Gastroesophageal sphincter (tissue), 4 donors: ENCODE measurements around the gene PFKFB2. TPM values are rescaled to one million over a fixed set of nuclear protein-coding genes. Genes with fewer than 3 reads are reported as not detected.

Experiments used
- ATAC-seq: fragments of 150-250 bp; one replicate; pipeline ENCODE4 v1.9.1; 2016; ENCODE audit warnings: mild to moderate bottlenecking, moderate library complexity
- H3K27ac ChIP-seq, 4 donors: fragments of 200-600 bp; sonication (generic) in 3 of 4; 1 replicate in 3 of 4; 2 replicates in 1 of 4; pipeline ENCODE4 v1.5.1; 2016 to 2019
- H3K27me3 ChIP-seq: fragments of 200-600 bp; sonication (generic); one replicate; pipeline ENCODE4 v1.5.1; 2019
- H3K36me3 ChIP-seq, 2 donors: fragments of 200-600 bp; sonication (generic); one replicate each; pipeline ENCODE4 v1.5.1; 2019; ENCODE audit warnings: control low read depth in 1 of 2
- H3K4me1 ChIP-seq, 3 donors: fragments of 200-600 bp; sonication (generic); 1 replicate in 2 of 3; 2 replicates in 1 of 3; pipeline ENCODE4 v1.5.1; 2016 to 2019; ENCODE audit warnings: control low read depth in 2 of 3
- H3K4me3 ChIP-seq, 2 donors: fragments of 200-600 bp; sonication (generic); one replicate each; pipeline ENCODE4 v1.5.1; 2019; ENCODE audit warnings: mild to moderate bottlenecking in 1 of 2, moderate library complexity in 1 of 2
- H3K9me3 ChIP-seq, 3 donors: fragments of 200-600 bp; sonication (generic); one replicate each; pipeline ENCODE4 v1.5.1; 2017 to 2019; ENCODE audit warnings: control low read depth in 2 of 3
- CTCF ChIP-seq, 4 experiments: fragments of 200-600 bp in 2 of 4; fragments of 450-650 bp in 2 of 4; sonication (generic) in 1 of 4; IDR thresholded peaks; one replicate each; pipeline ENCODE4 v1.5.1; 2017 to 2019; ENCODE audit warnings: antibody characterized with exemption in 4 of 4, mild to moderate bottlenecking in 2 of 4, moderate library complexity in 2 of 4
- EP300 ChIP-seq: sonication (generic); formaldehyde crosslinking; IDR thresholded peaks from one replicate; pipeline ENCODE4 v1.6.1; 2017; ENCODE audit warnings: antibody characterized with exemption, mild to moderate bottlenecking
- POLR2A ChIP-seq, 2 donors: fragments of 450-650 bp; IDR thresholded peaks; one replicate each; pipeline ENCODE4 v1.6.1; 2017; ENCODE audit warnings: antibody characterized with exemption in 2 of 2, mild to moderate bottlenecking in 2 of 2, moderate library complexity in 1 of 2
- POLR2AphosphoS5 ChIP-seq: sonication (generic); formaldehyde crosslinking; IDR thresholded peaks from one replicate; pipeline ENCODE4 v1.6.1; 2017; ENCODE audit warnings: antibody characterized with exemption
- WGBS, 2 donors: methylation state at CpG; one replicate each; pipeline ENCODE4 v1.1.5; 2018; ENCODE audit warnings: low coverage in 1 of 2; 5-methylcytosine and 5-hydroxymethylcytosine counted together
- total RNA-seq, 4 donors: library from RNA; depleted of rRNA; stranded (reverse); fragments of >200 nt; gene quantifications; one replicate each; pipeline ENCODE4 v1.1.0, GENCODE V29; 2016

Gene PFKFB2
- total RNA-seq, 4 donors from 2014 or later = 3.4 to 6.7 (median 5.3) TPM

- Histone ChIP-seq H3K9me3 (no peaks in the 10 kb centered on the region), H3K4me3 (no peak overlapping the region), H3K27ac (no peak overlapping the region), H3K4me1 (peaks cover 0 to 15% (median 12%) of the 10 kb centered on the region in 3 donors), H3K36me3 (peaks cover 0 to 47% of the 10 kb centered on the region in 2 donors), H3K27me3 (no peaks in the 10 kb centered on the region)
- ATAC-seq = peak; percentile 91
- WGBS, 2 donors = 29 to 40% methylated on average over 6 of the region's 6 CpGs
- TF ChIP-seq POLR2AphosphoS5 = peak; percentile 43
- TF ChIP-seq POLR2A (IDR thresholded peaks at IDR 0.05) = no peak
- TF ChIP-seq CTCF (IDR thresholded peaks at IDR 0.05) = peak; percentile 77 to 86 (median 83)
- TF ChIP-seq EP300 = no peak
Measured at GRCh38 chr1:207077470-207078377, 24.6 kb downstream of the PFKFB2 start.

GRCh38 chr1:207078578-207079132 is 25.6 kb downstream of the PFKFB2 start:
- no peaks in the 10 kb centered on the region for H3K9me3 ChIP-seq
- peaks cover 0 to 15% (median 12%) of the 10 kb centered on the region in 3 donors for H3K4me1 ChIP-seq
- TF ChIP-seq POLR2AphosphoS5 (no peak), POLR2A (IDR thresholded peaks at IDR 0.05) (no peak), EP300 (no peak), CTCF (IDR thresholded peaks at IDR 0.05) (no peak)
- no peak for ATAC-seq
- H3K27ac ChIP-seq = no peak overlapping the region
- no peaks in the 10 kb centered on the region for H3K27me3 ChIP-seq
- H3K4me3 ChIP-seq = no peak overlapping the region
- peaks cover 0 to 37% of the 10 kb centered on the region in 2 donors for H3K36me3 ChIP-seq
- 67 to 85% methylated on average over 4 to 8 of the region's 11 CpGs for WGBS, 2 donors

GRCh38 chr1:207079706-207080241 is 26.7 kb downstream of the PFKFB2 start:
- TF ChIP-seq POLR2A (IDR thresholded peaks at IDR 0.05) = no peak
- no peak for TF ChIP-seq CTCF (IDR thresholded peaks at IDR 0.05)
- no peak for TF ChIP-seq EP300
- TF ChIP-seq POLR2AphosphoS5 = no peak
- Histone ChIP-seq H3K27me3 (no peaks in the 10 kb centered on the region), H3K9me3 (no peaks in the 10 kb centered on the region), H3K4me3 (no peak overlapping the region), H3K4me1 (peaks cover 0 to 19% (median 12%) of the 10 kb centered on the region in 3 donors), H3K36me3 (peaks cover 0 to 26% of the 10 kb centered on the region in 2 donors), H3K27ac (no peak overlapping the region)
- no peak for ATAC-seq
- WGBS, 2 donors = 71 to 79% methylated on average over 3 of the region's 6 CpGs

- no peak for TF ChIP-seq CTCF (IDR thresholded peaks at IDR 0.05)
- TF ChIP-seq EP300 = no peak
- no peak for TF ChIP-seq POLR2A (IDR thresholded peaks at IDR 0.05)
- TF ChIP-seq POLR2AphosphoS5 = no peak
- H3K9me3 ChIP-seq = no peaks in the 10 kb centered on the region
- WGBS, 2 donors = 41 to 43% methylated on average over 2 of the region's 2 CpGs
- no peak for ATAC-seq
- no peak overlapping the region for H3K4me3 ChIP-seq
- no peak overlapping the region for H3K27ac ChIP-seq
- H3K4me1 ChIP-seq = peaks cover 0 to 20% (median 12%) of the 10 kb centered on the region in 3 donors
- H3K27me3 ChIP-seq = no peaks in the 10 kb centered on the region
- H3K36me3 ChIP-seq = peaks cover 0 to 22% of the 10 kb centered on the region in 2 donors
Measured at GRCh38 chr1:207081088-207081487, 28.0 kb downstream of the PFKFB2 start.
